GM12874 (cell line): Measurements from ENCODE around the gene TOM1.

Source experiments
- CTCF ChIP-seq: IDR thresholded peaks from 2 replicates; pipeline ENCODE4 v1.5.1; 2011; ENCODE audit warnings: low read depth, mild to moderate bottlenecking, control low read depth, low read length, moderate library complexity; ENCODE audit not compliant: insufficient read depth

Gene TOM1

GRCh38 chr22:35318346-35319215, 18.9 kb downstream of the TOM1 start:
- no peak for TF ChIP-seq CTCF

- no peak for TF ChIP-seq CTCF
Observed at GRCh38 chr22:35319244-35319985, 19.7 kb downstream of the TOM1 start.

GRCh38 chr22:35322126-35322525, 22.4 kb downstream of the TOM1 start:
- no peak for TF ChIP-seq CTCF

- no peak for TF ChIP-seq CTCF
Observed at GRCh38 chr22:35322893-35323292, 23.2 kb downstream of the TOM1 start.

- no peak for TF ChIP-seq CTCF
Observed at GRCh38 chr22:35323305-35323704, 23.6 kb downstream of the TOM1 start.

- no peak for TF ChIP-seq CTCF
Observed at GRCh38 chr22:35324067-35324466, 24.4 kb downstream of the TOM1 start.

- TF ChIP-seq CTCF: no peak
Observed at GRCh38 chr22:35324762-35325161, 25.1 kb downstream of the TOM1 start.
